Nephron progenitor cell (in vitro differentiated cells): Measurements from ENCODE around the gene CIAO2A.
"Not testable (repeated sequence)": the region's sequence is repeated elsewhere in the genome, so short reads cannot be mapped to it uniquely, and the experiment has no call there.

Experiments used
- DNase-seq: peaks from one replicate; pipeline ENCODE4 v3.0.0; 2021
- H3K27ac Mint-ChIP-seq: 2 replicates; pipeline ENCODE4 v1.8.0; 2021; ENCODE audit warnings: mild to moderate bottlenecking, moderate library complexity, mixed read lengths
- H3K27me3 Mint-ChIP-seq: 2 replicates; pipeline ENCODE4 v1.8.0; 2021; ENCODE audit warnings: mild to moderate bottlenecking, low read depth, mixed read lengths; ENCODE audit not compliant: poor library complexity
- H3K36me3 Mint-ChIP-seq: 2 replicates; pipeline ENCODE4 v1.8.0; 2021; ENCODE audit warnings: low read depth, mixed read lengths
- H3K4me1 Mint-ChIP-seq: 2 replicates; pipeline ENCODE4 v1.8.0; 2021; ENCODE audit warnings: mixed read lengths
- H3K4me3 Mint-ChIP-seq: 2 replicates; pipeline ENCODE4 v1.8.0; 2021; ENCODE audit warnings: mild to moderate bottlenecking, moderate library complexity, mixed read lengths
- H3K9me3 Mint-ChIP-seq: 2 replicates; pipeline ENCODE4 v1.8.0; 2021; ENCODE audit warnings: mild to moderate bottlenecking, moderate library complexity, mixed read lengths
- TF ChIP-seq, protein P1 (sequence below): fragments of 200-600 bp; sonication (generic); IDR thresholded peaks from 2 replicates; pipeline ENCODE4 v1.5.0; 2021; ENCODE audit warnings: antibody characterized with exemption

Gene CIAO2A

DNA sequence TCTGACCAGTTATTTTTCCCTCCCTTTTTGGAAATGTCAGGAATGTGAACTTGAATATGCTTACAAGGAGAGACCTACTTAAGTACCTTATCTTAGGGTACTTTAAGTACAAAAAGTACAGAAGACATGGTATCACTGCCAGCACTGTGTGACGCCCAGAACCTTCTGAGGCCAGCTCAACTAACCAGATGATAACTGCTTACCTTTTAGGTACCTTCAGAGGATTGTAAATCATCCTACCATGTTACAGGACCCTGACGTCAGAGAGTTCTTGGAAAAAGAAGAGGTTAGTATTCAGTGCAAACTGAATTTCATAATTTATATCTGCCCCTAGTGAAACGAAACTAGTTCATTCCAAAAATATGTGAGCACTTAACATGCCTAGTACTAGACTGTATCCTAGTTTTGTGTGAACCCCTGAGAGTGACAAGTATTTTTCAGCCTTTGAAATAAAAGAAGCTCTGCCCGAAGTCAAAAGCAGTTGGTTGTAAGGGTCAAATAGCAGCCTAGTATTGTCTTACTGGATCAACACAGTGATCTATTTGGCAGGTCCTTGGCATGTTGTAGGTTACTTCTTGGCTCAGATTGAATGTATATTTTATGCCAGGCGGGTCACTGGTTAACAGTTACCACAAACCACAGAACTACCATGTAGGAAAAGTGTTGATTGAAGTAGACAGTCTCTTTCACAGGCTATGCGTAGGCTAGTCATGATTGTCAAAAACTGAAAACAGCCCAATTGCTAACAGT lies 34.1 kb upstream of the CIAO2A start:
- Mint-ChIP-seq H3K4me3 (no peak overlapping the region), H3K4me1 (peaks cover 10% of the 10 kb centered on the region), H3K36me3 (peaks cover 74% of the 10 kb centered on the region), H3K9me3 (no peaks in the 10 kb centered on the region), H3K27ac (peak overlapping the region; percentile 58), H3K27me3 (no peaks in the 10 kb centered on the region)
- no peak for DNase-seq
- TF ChIP-seq, protein P1, sequence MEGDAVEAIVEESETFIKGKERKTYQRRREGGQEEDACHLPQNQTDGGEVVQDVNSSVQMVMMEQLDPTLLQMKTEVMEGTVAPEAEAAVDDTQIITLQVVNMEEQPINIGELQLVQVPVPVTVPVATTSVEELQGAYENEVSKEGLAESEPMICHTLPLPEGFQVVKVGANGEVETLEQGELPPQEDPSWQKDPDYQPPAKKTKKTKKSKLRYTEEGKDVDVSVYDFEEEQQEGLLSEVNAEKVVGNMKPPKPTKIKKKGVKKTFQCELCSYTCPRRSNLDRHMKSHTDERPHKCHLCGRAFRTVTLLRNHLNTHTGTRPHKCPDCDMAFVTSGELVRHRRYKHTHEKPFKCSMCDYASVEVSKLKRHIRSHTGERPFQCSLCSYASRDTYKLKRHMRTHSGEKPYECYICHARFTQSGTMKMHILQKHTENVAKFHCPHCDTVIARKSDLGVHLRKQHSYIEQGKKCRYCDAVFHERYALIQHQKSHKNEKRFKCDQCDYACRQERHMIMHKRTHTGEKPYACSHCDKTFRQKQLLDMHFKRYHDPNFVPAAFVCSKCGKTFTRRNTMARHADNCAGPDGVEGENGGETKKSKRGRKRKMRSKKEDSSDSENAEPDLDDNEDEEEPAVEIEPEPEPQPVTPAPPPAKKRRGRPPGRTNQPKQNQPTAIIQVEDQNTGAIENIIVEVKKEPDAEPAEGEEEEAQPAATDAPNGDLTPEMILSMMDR, result no peak

DNA sequence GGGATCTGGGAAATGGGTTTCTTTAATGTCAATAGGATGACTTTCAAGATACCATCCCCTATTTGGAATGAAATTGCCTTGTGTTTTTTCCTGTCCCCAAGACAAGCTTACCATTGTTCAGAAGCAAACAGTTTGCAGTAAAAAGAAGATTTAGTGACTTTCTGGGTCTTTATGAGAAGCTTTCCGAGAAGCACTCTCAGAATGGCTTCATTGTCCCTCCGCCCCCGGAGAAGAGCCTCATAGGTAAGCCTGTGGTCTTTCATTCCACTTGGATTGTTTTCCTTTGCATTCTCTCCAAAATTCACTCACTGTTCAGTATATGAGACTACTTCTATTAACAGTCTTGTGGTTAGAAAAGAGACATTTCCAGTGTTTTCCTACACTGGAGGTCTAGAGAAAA lies 32.3 kb upstream of the CIAO2A start:
- TF ChIP-seq, protein P1, result no peak
- no peak for DNase-seq
- H3K9me3 Mint-ChIP-seq, result no peaks in the 10 kb centered on the region
- no peaks in the 10 kb centered on the region for H3K27me3 Mint-ChIP-seq
- H3K36me3 Mint-ChIP-seq, result peaks cover 66% of the 10 kb centered on the region
- peaks cover 10% of the 10 kb centered on the region for H3K4me1 Mint-ChIP-seq
- no peak overlapping the region for H3K4me3 Mint-ChIP-seq
- peak overlapping the region; percentile 33 for H3K27ac Mint-ChIP-seq

- TF ChIP-seq, protein P1, result no peak
- peaks cover 9% of the 10 kb centered on the region for H3K4me1 Mint-ChIP-seq
- peaks cover 66% of the 10 kb centered on the region for H3K36me3 Mint-ChIP-seq
- no peak overlapping the region for H3K27ac Mint-ChIP-seq
- no peaks in the 10 kb centered on the region for H3K9me3 Mint-ChIP-seq
- no peak overlapping the region for H3K4me3 Mint-ChIP-seq
- H3K27me3 Mint-ChIP-seq, result no peaks in the 10 kb centered on the region
- DNase-seq, result no peak
Observed at GRCh38 chr15:64122936-64123351, 29.3 kb upstream of the CIAO2A start.

DNA sequence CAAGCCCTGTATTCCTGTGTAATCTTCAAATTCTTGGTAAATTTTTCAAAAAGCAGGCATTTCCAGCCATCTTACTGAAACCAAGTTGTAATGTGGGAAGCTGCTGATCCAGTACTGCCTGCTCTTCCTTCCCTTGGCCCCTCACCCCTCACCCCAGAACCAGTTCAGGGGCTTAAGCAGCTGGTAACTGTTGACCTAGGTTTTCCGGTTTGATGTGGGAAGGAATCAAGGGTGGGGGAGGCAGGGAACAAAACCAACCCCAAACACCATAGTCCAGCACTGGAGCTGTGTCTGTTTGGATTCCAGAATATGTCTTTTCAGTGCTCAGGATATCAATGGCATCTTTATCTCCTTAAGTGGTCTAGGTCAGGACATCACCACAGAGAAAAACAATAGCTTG lies 28.8 kb upstream of the CIAO2A start:
- DNase-seq, result no peak
- Mint-ChIP-seq H3K4me1 (peaks cover 4% of the 10 kb centered on the region), H3K9me3 (no peaks in the 10 kb centered on the region), H3K4me3 (no peak overlapping the region), H3K27me3 (no peaks in the 10 kb centered on the region), H3K27ac (no peak overlapping the region), H3K36me3 (peaks cover 64% of the 10 kb centered on the region)
- TF ChIP-seq, protein P1, result no peak

- H3K4me3 Mint-ChIP-seq, result no peak overlapping the region
- no peaks in the 10 kb centered on the region for H3K9me3 Mint-ChIP-seq
- DNase-seq, result no peak
- H3K4me1 Mint-ChIP-seq, result no peaks in the 10 kb centered on the region
- peaks cover 63% of the 10 kb centered on the region for H3K36me3 Mint-ChIP-seq
- TF ChIP-seq, protein P1, result no peak
- no peak overlapping the region for H3K27ac Mint-ChIP-seq
- no peaks in the 10 kb centered on the region for H3K27me3 Mint-ChIP-seq
Observed at GRCh38 chr15:64121614-64122013, 28.0 kb upstream of the CIAO2A start.

DNA sequence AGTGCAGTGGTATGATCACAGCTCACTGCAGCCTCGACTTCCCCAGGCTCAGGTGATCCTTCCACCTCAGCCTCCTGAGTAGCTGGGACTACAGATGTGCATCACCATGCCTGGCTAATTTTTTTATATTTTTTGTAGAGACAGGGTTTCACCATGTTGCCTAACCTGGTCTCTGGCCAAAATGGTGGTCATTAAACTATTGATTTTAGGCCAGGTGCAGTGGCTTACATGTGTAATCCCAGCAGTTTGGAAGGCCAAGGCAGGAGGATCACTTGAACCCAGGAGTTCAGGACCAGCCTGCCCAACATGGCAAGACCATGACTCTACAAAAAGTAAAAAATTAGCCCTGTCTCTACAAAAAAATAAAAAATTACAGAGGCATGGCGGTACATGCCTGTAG lies 26.7 kb upstream of the CIAO2A start:
- not testable (repeated sequence) for H3K4me3 Mint-ChIP-seq, H3K9me3 Mint-ChIP-seq, H3K27me3 Mint-ChIP-seq, DNase-seq, H3K27ac Mint-ChIP-seq, H3K4me1 Mint-ChIP-seq
- peaks cover 61% of the 10 kb centered on the region for H3K36me3 Mint-ChIP-seq
